HG03354 (cell line): Measurements from ENCODE around the gene ZDHHC8.

Source experiments
- ATAC-seq: cut with Tn5 transposase; IDR thresholded peaks from one replicate; pipeline ENCODE4 v1.9.1; 2021; ENCODE audit warnings: mild to moderate bottlenecking; ENCODE audit not compliant: unreplicated experiment, poor library complexity, severe bottlenecking

ZDHHC8 gene

GRCh38 chr22:20173246-20173645 is 41.6 kb downstream of the ZDHHC8 start:
- no peak for ATAC-seq

DNA sequence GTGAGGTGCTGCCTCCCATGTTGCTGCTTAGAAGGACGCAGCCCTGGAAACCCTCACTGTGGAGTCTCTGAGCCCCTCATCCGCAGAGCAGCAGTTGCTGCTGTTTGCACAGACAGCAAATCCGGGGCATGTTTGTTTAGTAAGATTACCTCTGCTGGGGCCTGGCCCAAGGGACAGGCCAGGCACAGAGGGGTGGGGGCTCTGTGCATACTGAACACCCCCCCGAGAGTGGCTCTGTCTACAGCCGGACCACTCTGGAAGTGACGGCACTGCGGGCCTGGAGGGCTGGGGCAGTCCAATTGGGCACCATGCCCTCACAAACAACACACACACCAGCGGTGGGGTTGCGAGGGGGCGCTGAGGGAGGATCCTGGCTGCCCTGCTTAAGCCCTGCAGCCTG is 42.2 kb downstream of the ZDHHC8 start:
- ATAC-seq: no peak

DNA sequence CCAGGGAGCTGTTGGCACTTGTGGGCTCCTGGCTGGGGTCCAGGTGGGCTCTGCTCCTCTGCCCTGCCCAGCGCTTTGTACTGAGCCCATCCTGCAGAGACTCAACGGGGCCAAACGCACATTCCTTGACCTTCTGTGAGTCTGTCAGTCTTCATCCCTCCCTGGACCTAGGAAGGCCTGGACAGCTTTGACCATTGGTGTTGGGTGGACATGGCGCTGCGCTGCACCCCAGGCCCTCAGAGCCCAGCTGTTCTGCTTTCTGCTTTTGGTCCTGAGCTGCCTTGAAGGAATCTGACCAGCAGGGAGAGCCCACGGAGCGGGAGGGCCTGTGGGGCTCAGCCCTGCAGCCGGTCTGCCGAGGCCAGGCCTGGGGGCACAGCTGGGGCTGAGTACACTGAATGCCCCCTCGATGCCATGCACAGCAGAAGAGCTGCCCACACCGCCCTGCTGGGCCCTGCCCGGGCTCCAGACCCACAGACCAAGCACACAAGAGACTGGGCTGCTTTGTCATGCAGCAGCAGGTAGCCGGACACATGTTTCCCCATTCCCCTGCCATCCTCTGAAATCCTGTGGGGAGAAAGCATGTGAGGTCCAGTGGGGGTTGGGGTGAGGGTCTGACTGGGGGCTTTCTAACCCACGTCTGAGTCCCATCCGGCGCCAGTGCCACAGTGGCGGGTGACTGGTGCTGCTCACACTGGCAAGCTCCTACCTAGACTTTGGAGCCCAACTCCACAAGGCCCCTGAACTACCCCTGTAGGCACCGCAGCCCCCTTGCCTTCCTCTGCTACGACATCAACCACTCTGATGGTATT is 43.4 kb downstream of the ZDHHC8 start:
- no peak for ATAC-seq

GRCh38 chr22:20175597-20175900 is 43.9 kb downstream of the ZDHHC8 start:
- ATAC-seq: no peak

- ATAC-seq: no peak
Measured at GRCh38 chr22:20176421-20177085, 44.9 kb downstream of the ZDHHC8 start.

GRCh38 chr22:20177217-20177911 is 45.8 kb downstream of the ZDHHC8 start:
- ATAC-seq: no peak

GRCh38 chr22:20178075-20178914 is 46.7 kb downstream of the ZDHHC8 start:
- ATAC-seq: no peak

- no peak for ATAC-seq
Measured at GRCh38 chr22:20178915-20179227, 47.3 kb downstream of the ZDHHC8 start.

- ATAC-seq: no peak
Measured at GRCh38 chr22:20179455-20180244, 48.0 kb downstream of the ZDHHC8 start.

DNA sequence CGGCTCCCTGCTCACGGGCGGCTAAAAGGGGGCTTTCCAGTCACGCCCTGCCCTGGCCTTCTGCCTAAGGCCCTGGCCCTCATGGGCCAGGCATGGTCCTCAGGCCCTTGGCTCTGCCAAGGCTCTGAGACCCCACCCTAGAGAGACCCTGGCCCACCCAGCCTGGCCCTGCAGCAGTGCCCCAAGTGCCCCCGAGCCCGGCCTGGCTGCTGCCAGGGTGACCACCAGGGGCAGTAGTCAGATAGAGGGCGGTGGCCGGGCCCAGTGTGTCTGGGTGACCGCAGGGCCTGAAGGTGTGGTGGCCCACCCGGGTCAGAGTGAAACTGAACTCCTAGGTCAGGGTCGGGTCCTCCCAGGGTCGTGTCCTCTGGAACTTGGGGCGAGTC is 48.6 kb downstream of the ZDHHC8 start:
- ATAC-seq: no peak

DNA sequence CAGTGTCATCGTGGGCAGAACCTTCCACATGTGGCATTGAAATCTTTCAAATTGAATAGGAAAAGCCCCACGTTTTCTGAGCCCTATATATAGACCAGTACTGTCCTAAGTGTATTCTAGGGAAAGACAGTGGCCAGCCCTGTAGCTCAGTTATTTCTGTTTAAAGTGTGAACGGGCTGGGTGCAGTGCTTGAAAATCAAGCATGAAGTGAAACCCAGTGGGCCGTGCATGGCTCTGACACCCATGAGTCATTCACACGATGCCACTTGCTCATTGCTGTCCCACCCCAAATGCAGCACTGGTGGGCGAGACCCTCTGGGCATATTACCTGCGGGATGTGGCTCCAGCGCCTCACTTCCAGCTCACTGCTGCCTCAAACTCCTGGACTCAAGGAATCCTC is 49.0 kb downstream of the ZDHHC8 start:
- no peak for ATAC-seq

- ATAC-seq: no peak
Measured at GRCh38 chr22:20181194-20181883, 49.7 kb downstream of the ZDHHC8 start.

DNA sequence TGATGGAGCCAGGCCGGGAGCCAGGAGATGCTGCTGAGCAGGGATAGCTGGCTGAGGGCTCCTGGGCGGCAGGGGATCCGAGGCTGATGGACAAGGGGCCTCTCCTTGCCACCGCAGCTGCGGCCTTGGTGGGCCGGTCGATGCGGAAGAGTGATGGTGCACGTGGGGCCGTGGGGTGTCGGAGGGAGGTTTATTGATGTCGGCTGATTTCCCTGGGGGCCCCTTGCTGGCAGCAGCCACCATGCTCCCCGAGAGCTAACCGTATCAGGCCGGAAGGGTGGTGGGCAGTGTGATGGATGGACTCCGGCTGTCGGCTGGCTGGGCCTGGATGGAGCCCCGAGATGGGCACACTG is 50.3 kb downstream of the ZDHHC8 start:
- no peak for ATAC-seq

DNA sequence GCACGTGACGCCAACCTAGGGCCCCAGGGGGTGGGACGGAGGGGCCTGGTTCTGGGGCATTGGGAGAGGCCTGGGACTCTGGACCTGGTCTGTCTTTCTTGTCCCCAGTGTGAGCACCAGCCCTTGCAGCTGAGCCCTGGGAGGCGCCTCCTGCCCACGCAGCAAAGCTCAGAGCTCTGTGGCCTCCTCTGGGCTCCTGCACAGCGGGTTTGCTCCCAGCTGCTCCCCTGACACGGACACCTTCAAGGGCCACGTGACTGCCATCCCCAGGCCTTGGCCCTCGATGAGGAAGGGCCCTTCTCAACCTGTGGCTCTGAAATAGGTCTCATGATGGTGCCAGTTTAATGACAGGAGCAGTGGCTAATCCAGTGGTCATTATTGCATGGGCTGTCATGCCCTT is 50.8 kb downstream of the ZDHHC8 start:
- ATAC-seq: no peak

- ATAC-seq: no peak
Measured at GRCh38 chr22:20183101-20183500, 51.5 kb downstream of the ZDHHC8 start.

DNA sequence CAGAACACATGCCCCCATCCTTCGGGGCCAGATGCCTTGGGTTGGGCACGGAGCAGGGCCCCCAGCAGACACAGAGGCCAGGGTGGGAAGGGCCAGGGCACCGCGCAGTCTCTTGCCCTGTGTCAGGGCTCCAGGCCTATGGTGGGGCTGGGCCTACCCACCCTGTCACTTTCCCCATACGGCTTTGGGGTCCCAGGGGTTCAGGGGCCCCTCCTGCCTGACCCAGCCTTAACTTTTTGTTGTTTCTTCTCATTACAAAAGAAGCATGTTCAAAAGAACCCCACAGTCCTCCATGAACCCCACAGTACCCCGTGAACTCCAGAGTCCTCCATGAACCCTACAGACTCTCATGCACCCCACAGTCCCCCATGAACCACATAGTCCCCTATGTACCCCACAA is 52.2 kb downstream of the ZDHHC8 start:
- no peak for ATAC-seq

- no peak for ATAC-seq
Measured at GRCh38 chr22:20184501-20185165, 53.0 kb downstream of the ZDHHC8 start.

GRCh38 chr22:20185750-20186149 is 54.1 kb downstream of the ZDHHC8 start:
- no peak for ATAC-seq
